Neural progenitor cell (in vitro differentiated cells): ENCODE results near the gene EPHA3. TPM values are rescaled to one million over a fixed set of nuclear protein-coding genes. Genes with fewer than 3 reads are reported as not detected.

ENCODE experiments used
- DNase-seq: peaks from one replicate; pipeline ENCODE4 v3.0.0-alpha.2; 2016; ENCODE audit warnings: low spot score
- H2AFZ ChIP-seq: fragments of 200-600 bp; sonication (generic); replicated peaks from 2 replicates; pipeline ENCODE4 v1.6.1; 2016; ENCODE audit warnings: antibody characterized with exemption
- H3F3A ChIP-seq: fragments of 200-600 bp; sonication (generic); 2 replicates; pipeline ENCODE4 v1.6.1; 2016; ENCODE audit warnings: antibody characterized with exemption, low read depth
- H3K27ac ChIP-seq: fragments of 200-600 bp; sonication (generic); 2 replicates; pipeline ENCODE4 v1.5.1; 2016; ENCODE audit warnings: mild to moderate bottlenecking
- H3K27me3 ChIP-seq: fragments of 200-600 bp; sonication (generic); 2 replicates; pipeline ENCODE4 v1.6.1; 2016; ENCODE audit warnings: mild to moderate bottlenecking, moderate library complexity
- H3K36me3 ChIP-seq: fragments of 200-600 bp; sonication (generic); 2 replicates; pipeline ENCODE4 v1.5.1; 2016
- H3K4me1 ChIP-seq: fragments of 200-600 bp; sonication (generic); 2 replicates; pipeline ENCODE4 v1.6.1; 2016; ENCODE audit warnings: mixed run types
- H3K4me2 ChIP-seq: fragments of 200-600 bp; sonication (generic); 2 replicates; pipeline ENCODE4 v1.6.1; 2016
- H3K4me3 ChIP-seq: fragments of 200-600 bp; sonication (generic); 2 replicates; pipeline ENCODE4 v1.5.1; 2016
- H3K79me2 ChIP-seq: fragments of 200-600 bp; sonication (generic); 2 replicates; pipeline ENCODE4 v1.6.1; 2016; ENCODE audit warnings: low read depth
- H3K9ac ChIP-seq: fragments of 200-600 bp; sonication (generic); 2 replicates; pipeline ENCODE4 v1.6.1; 2016
- H3K9me3 ChIP-seq: fragments of 200-600 bp; sonication (generic); 2 replicates; pipeline ENCODE4 v1.5.1; 2016; ENCODE audit warnings: low read depth
- H4K20me1 ChIP-seq: fragments of 200-600 bp; sonication (generic); 2 replicates; pipeline ENCODE4 v1.6.1; 2016; ENCODE audit warnings: low read depth
- H3K27ac Mint-ChIP-seq: 3 replicates; pipeline ENCODE4 v1.8.0; 2021; ENCODE audit warnings: mixed read lengths
- H3K27me3 Mint-ChIP-seq: 2 replicates; pipeline ENCODE4 v1.8.0; 2022; ENCODE audit warnings: low read depth, mild to moderate bottlenecking, inconsistent platforms, moderate library complexity, mixed read lengths; ENCODE audit not compliant: insufficient read depth
- H3K36me3 Mint-ChIP-seq: 3 replicates; pipeline ENCODE4 v1.8.0; 2021; ENCODE audit warnings: mixed read lengths
- H3K4me1 Mint-ChIP-seq: 3 replicates; pipeline ENCODE4 v1.8.0; 2021; ENCODE audit warnings: mixed read lengths
- H3K4me3 Mint-ChIP-seq: 3 replicates; pipeline ENCODE4 v1.8.0; 2021; ENCODE audit warnings: mild to moderate bottlenecking, moderate library complexity, mixed read lengths
- H3K9me3 Mint-ChIP-seq: 3 replicates; pipeline ENCODE4 v1.8.0; 2020; ENCODE audit warnings: mixed read lengths
- EZH2 ChIP-seq: fragments of 200-600 bp; sonication (generic); IDR thresholded peaks from 2 replicates; pipeline ENCODE4 v1.6.1; 2017; ENCODE audit warnings: antibody characterized with exemption, mild to moderate bottlenecking, moderate library complexity
- EZH2phosphoT487 ChIP-seq: fragments of 200-600 bp; sonication (generic); IDR thresholded peaks from 2 replicates; pipeline ENCODE4 v1.6.1; 2017; ENCODE audit warnings: antibody characterized with exemption
- total RNA-seq: library from RNA; depleted of rRNA; stranded (reverse); fragments of >200 nt; gene quantifications from 2 replicates; pipeline ENCODE4 v1.2.3, GENCODE V29; 2015; ENCODE audit warnings: low replicate concordance
- TF ChIP-seq, protein P1 (sequence below): fragments of 200-600 bp; sonication (generic); IDR thresholded peaks from 2 replicates; pipeline ENCODE4 v1.5.1; 2017; ENCODE audit warnings: antibody characterized with exemption, mild to moderate bottlenecking

The EPHA3 gene
- total RNA-seq, 1 donor from 2014 or later = 0.36 TPM

DNA sequence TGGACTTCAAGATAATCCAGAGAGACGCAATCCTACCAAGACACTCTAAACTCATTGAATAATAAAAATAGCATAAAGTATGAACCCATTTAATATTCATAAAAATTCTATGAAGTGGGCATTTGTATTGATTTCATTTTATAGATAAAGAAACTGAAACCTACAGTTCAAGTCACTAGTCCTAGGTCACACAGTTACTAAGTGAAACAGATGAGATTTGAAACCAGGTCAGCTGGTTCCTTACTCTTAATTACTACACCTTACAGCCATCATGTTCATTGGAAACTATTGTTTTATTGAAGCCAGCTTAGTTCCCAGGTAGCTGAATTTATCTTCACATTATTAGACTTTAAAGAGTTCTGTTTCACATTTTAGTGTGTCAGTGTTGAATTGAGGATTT is 158.7 kb downstream of the EPHA3 start:
- no peaks in the 10 kb centered on the region for H3K27me3 Mint-ChIP-seq
- Histone ChIP-seq H3K27ac (no peak overlapping the region), H2AFZ (no peak overlapping the region), H3K27me3 (no peaks in the 10 kb centered on the region), H3K79me2 (no peaks in the 10 kb centered on the region), H3K4me3 (no peak overlapping the region), H3K9me3 (no peaks in the 10 kb centered on the region), H4K20me1 (no peaks in the 10 kb centered on the region), H3K4me1 (peaks cover 19% of the 10 kb centered on the region), H3K9ac (no peak overlapping the region), H3K36me3 (no peaks in the 10 kb centered on the region), H3K4me2 (no peak overlapping the region), H3F3A (no peaks in the 10 kb centered on the region)
- H3K4me1 Mint-ChIP-seq = peaks cover 45% of the 10 kb centered on the region
- no peaks in the 10 kb centered on the region for H3K36me3 Mint-ChIP-seq
- no peak for DNase-seq
- TF ChIP-seq EZH2phosphoT487 = no peak
- TF ChIP-seq EZH2 = no peak
- TF ChIP-seq, protein P1, sequence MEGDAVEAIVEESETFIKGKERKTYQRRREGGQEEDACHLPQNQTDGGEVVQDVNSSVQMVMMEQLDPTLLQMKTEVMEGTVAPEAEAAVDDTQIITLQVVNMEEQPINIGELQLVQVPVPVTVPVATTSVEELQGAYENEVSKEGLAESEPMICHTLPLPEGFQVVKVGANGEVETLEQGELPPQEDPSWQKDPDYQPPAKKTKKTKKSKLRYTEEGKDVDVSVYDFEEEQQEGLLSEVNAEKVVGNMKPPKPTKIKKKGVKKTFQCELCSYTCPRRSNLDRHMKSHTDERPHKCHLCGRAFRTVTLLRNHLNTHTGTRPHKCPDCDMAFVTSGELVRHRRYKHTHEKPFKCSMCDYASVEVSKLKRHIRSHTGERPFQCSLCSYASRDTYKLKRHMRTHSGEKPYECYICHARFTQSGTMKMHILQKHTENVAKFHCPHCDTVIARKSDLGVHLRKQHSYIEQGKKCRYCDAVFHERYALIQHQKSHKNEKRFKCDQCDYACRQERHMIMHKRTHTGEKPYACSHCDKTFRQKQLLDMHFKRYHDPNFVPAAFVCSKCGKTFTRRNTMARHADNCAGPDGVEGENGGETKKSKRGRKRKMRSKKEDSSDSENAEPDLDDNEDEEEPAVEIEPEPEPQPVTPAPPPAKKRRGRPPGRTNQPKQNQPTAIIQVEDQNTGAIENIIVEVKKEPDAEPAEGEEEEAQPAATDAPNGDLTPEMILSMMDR = no peak
- no peak overlapping the region for H3K27ac Mint-ChIP-seq
- H3K9me3 Mint-ChIP-seq = no peaks in the 10 kb centered on the region
- no peak overlapping the region for H3K4me3 Mint-ChIP-seq

DNA sequence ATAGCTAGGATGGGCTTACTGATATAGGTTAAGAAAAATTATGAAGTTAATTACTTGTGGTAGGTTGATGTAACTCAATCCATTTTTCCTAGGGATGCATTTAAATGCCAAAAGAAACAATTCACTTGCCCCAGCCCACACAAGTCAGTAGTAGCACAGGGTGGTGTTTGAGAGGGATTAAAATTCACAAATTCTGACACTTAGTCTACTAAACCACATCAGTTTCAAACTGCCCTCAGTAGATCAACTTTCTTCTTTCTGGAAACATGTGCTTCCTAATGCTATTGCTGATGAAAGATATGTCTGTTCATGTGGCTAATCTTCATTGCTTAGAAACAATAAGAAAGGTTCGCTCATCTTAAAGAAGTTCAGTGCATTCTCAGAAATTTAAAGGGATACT is 160.6 kb downstream of the EPHA3 start:
- no peaks in the 10 kb centered on the region for H3F3A ChIP-seq
- no peak overlapping the region for H3K4me2 ChIP-seq
- no peak overlapping the region for H3K27ac ChIP-seq
- H3K27me3 Mint-ChIP-seq = no peaks in the 10 kb centered on the region
- H4K20me1 ChIP-seq = no peaks in the 10 kb centered on the region
- no peaks in the 10 kb centered on the region for H3K36me3 Mint-ChIP-seq
- no peak overlapping the region for H3K9ac ChIP-seq
- H2AFZ ChIP-seq = no peak overlapping the region
- peaks cover 17% of the 10 kb centered on the region for H3K4me1 ChIP-seq
- no peaks in the 10 kb centered on the region for H3K9me3 ChIP-seq
- no peaks in the 10 kb centered on the region for H3K9me3 Mint-ChIP-seq
- H3K27me3 ChIP-seq = no peaks in the 10 kb centered on the region
- no peaks in the 10 kb centered on the region for H3K36me3 ChIP-seq
- TF ChIP-seq, protein P1 = no peak
- TF ChIP-seq EZH2phosphoT487 = no peak
- TF ChIP-seq EZH2 = no peak
- H3K4me3 Mint-ChIP-seq = no peak overlapping the region
- no peak overlapping the region for H3K27ac Mint-ChIP-seq
- H3K4me3 ChIP-seq = no peak overlapping the region
- H3K79me2 ChIP-seq = no peaks in the 10 kb centered on the region
- peaks cover 36% of the 10 kb centered on the region for H3K4me1 Mint-ChIP-seq
- DNase-seq = no peak

DNA sequence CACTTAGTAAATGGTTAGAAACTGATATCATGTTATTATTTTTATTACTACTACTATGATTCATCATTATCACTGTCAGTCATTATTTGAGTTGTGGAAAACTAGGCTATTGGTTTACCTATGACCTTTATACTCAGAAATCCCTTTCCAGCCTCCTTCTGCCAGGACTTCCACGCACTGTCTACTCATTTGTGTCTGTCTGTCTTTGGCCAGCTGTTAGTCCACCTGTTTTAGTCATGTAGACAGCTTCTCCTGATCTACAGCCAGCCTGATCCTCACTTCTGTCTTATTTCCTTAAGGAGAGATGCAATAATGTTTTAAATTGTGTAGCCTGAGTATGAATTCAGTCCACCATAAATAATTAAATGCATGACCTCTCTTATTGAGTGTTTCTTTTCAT is 162.8 kb downstream of the EPHA3 start:
- no peaks in the 10 kb centered on the region for H3F3A ChIP-seq
- H3K9ac ChIP-seq = no peak overlapping the region
- no peak for DNase-seq
- H3K4me3 ChIP-seq = no peak overlapping the region
- no peaks in the 10 kb centered on the region for H3K9me3 Mint-ChIP-seq
- H3K4me1 Mint-ChIP-seq = peaks cover 27% of the 10 kb centered on the region
- H3K4me2 ChIP-seq = no peak overlapping the region
- H3K4me3 Mint-ChIP-seq = no peak overlapping the region
- no peak overlapping the region for H3K27ac ChIP-seq
- no peak overlapping the region for H2AFZ ChIP-seq
- H3K27me3 Mint-ChIP-seq = no peaks in the 10 kb centered on the region
- no peaks in the 10 kb centered on the region for H3K36me3 ChIP-seq
- no peak overlapping the region for H3K27ac Mint-ChIP-seq
- H3K36me3 Mint-ChIP-seq = no peaks in the 10 kb centered on the region
- H3K9me3 ChIP-seq = no peaks in the 10 kb centered on the region
- H3K4me1 ChIP-seq = peaks cover 11% of the 10 kb centered on the region
- H3K27me3 ChIP-seq = no peaks in the 10 kb centered on the region
- TF ChIP-seq EZH2 (no peak), EZH2phosphoT487 (no peak)
- TF ChIP-seq, protein P1 = no peak
- H4K20me1 ChIP-seq = no peaks in the 10 kb centered on the region
- no peaks in the 10 kb centered on the region for H3K79me2 ChIP-seq

DNA sequence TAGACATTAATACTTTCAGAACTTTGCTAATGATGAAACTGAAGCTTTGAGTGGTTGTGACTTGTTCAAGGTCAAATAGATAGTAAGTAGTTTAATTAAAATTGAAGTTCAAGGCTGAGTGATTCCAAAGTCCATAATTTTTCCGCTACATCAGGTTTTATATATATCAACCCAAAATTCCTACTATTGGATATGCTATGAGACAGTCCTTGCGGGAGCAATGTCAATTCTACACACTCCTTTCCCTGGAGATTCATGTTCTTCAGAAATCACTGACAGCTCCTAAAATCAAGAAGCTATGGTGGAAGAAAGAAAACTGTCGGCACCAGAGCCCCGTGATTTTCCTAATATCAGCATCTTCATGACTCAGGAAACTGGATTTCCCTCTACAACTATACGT is 167.6 kb downstream of the EPHA3 start:
- H3K4me3 Mint-ChIP-seq = no peak overlapping the region
- peaks cover 4% of the 10 kb centered on the region for H3F3A ChIP-seq
- H2AFZ ChIP-seq = no peak overlapping the region

More for the DNA sequence above, 167.6 kb downstream of the EPHA3 start:
- Mint-ChIP-seq H3K27ac (no peak overlapping the region), H3K9me3 (no peaks in the 10 kb centered on the region), H3K36me3 (no peaks in the 10 kb centered on the region), H3K27me3 (no peaks in the 10 kb centered on the region), H3K4me1 (peaks cover 35% of the 10 kb centered on the region)
- DNase-seq = no peak
- Histone ChIP-seq H3K4me1 (peaks cover 5% of the 10 kb centered on the region), H3K9ac (no peak overlapping the region), H3K9me3 (no peaks in the 10 kb centered on the region), H3K4me2 (no peak overlapping the region), H3K4me3 (no peak overlapping the region), H4K20me1 (no peaks in the 10 kb centered on the region), H3K27ac (no peak overlapping the region), H3K79me2 (no peaks in the 10 kb centered on the region), H3K36me3 (no peaks in the 10 kb centered on the region), H3K27me3 (no peaks in the 10 kb centered on the region)
- TF ChIP-seq EZH2phosphoT487 (no peak), EZH2 (no peak)
- TF ChIP-seq, protein P1 = no peak
